Testis (tissue), 2 donors: ENCODE measurements around the gene TUBA4B.

Experiments
- CTCF ChIP-seq, 3 experiments: fragments of 450-650 bp in 2 of 3; fragments of 200-600 bp in 1 of 3; sonication (generic) in 1 of 3; IDR thresholded peaks; one replicate each; pipeline ENCODE4 v1.5.1; 2016 to 2019; ENCODE audit warnings: antibody characterized with exemption in 3 of 3, mild to moderate bottlenecking in 2 of 3, moderate library complexity in 1 of 3
- POLR2A ChIP-seq: fragments of 450-650 bp; IDR thresholded peaks from one replicate; pipeline ENCODE4 v1.6.1; 2017; ENCODE audit warnings: antibody characterized with exemption, mild to moderate bottlenecking, moderate library complexity

DNA sequence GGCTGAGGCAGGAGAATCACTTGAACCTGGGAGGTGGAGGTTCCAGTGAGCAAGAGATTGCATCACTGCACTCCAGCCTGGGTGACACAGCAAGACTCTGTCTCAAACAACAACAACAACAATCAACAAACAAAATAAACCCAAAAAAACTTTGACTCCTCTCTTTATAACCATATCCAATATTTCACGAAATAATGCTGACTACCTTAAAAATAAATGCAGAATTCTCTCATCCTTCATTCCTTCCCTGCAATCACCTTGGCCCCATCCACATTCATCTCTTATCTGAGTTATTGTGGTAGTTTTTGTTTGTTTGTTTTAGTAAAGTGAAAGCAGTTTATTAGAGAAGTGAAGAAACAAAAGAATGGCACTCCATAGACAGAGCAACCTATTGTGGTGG is 53.0 kb downstream of the TUBA4B start:
- TF ChIP-seq CTCF (IDR thresholded peaks at IDR 0.05) (no peak), POLR2A (no peak)
